ENCODE measurements around the gene CDC42BPB. TPM values are rescaled to one million over a fixed set of nuclear protein-coding genes. Genes with fewer than 3 reads are reported as not detected.

Gene CDC42BPB
- total RNA-seq, 1 donor from 2014 or later, result 50.1 TPM

GRCh38 chr14:102965282-102965681, 92.1 kb downstream of the CDC42BPB start:
- Histone ChIP-seq H3K27me3 (ENCODE audit: control insufficient read depth in 3 of 3, insufficient read depth in 3 of 3, low read length in 3 of 3) (no peaks in the 10 kb centered on the region), H3K36me3 (ENCODE audit: control insufficient read depth in 3 of 3, insufficient read depth in 3 of 3, low read length in 3 of 3) (peaks cover 69 to 83% (median 72%) of the 10 kb centered on the region in 3 donors), H3K9ac (ENCODE audit: low read depth in 1 of 3, low read length in 3 of 3) (no peak overlapping the region), H3K4me3 (ENCODE audit: low read length in 3 of 3) (no peak overlapping the region), H3K4me1 (ENCODE audit: control insufficient read depth in 3 of 3, insufficient read depth in 3 of 3, low read length in 3 of 3) (peaks cover 21 to 31% (median 24%) of the 10 kb centered on the region in 3 donors), H3K27ac (ENCODE audit: low read depth, low read length) (no peak overlapping the region), H3K9me3 (ENCODE audit: control insufficient read depth in 3 of 3, low read length in 3 of 3) (no peaks in the 10 kb centered on the region)

- Histone ChIP-seq H3K4me1 (ENCODE audit: control insufficient read depth in 3 of 3, insufficient read depth in 3 of 3, low read length in 3 of 3) (peaks cover 17 to 24% (median 19%) of the 10 kb centered on the region in 3 donors), H3K36me3 (ENCODE audit: control insufficient read depth in 3 of 3, insufficient read depth in 3 of 3, low read length in 3 of 3) (peaks cover 66 to 80% (median 69%) of the 10 kb centered on the region in 3 donors), H3K9ac (ENCODE audit: low read depth in 1 of 3, low read length in 3 of 3) (no peak overlapping the region), H3K27me3 (ENCODE audit: control insufficient read depth in 3 of 3, insufficient read depth in 3 of 3, low read length in 3 of 3) (no peaks in the 10 kb centered on the region), H3K9me3 (ENCODE audit: control insufficient read depth in 3 of 3, low read length in 3 of 3) (no peaks in the 10 kb centered on the region), H3K4me3 (ENCODE audit: low read length in 3 of 3) (no peak overlapping the region), H3K27ac (ENCODE audit: low read depth, low read length) (no peak overlapping the region)
Observed at GRCh38 chr14:102964152-102964730, 93.1 kb downstream of the CDC42BPB start.

- Histone ChIP-seq H3K4me1 (ENCODE audit: control insufficient read depth in 3 of 3, insufficient read depth in 3 of 3, low read length in 3 of 3) (peaks cover 5 to 8% (median 7%) of the 10 kb centered on the region in 3 donors), H3K27ac (ENCODE audit: low read depth, low read length) (no peak overlapping the region), H3K9ac (ENCODE audit: low read depth in 1 of 3, low read length in 3 of 3) (no peak overlapping the region), H3K9me3 (ENCODE audit: control insufficient read depth in 3 of 3, low read length in 3 of 3) (no peaks in the 10 kb centered on the region), H3K4me3 (ENCODE audit: low read length in 3 of 3) (no peak overlapping the region), H3K36me3 (ENCODE audit: control insufficient read depth in 3 of 3, insufficient read depth in 3 of 3, low read length in 3 of 3) (peaks cover 64 to 80% (median 75%) of the 10 kb centered on the region in 3 donors), H3K27me3 (ENCODE audit: control insufficient read depth in 3 of 3, insufficient read depth in 3 of 3, low read length in 3 of 3) (no peaks in the 10 kb centered on the region)
Observed at GRCh38 chr14:102962111-102962627, 95.2 kb downstream of the CDC42BPB start.

GRCh38 chr14:102958461-102958860, 98.9 kb downstream of the CDC42BPB start:
- peaks cover 59 to 69% (median 63%) of the 10 kb centered on the region in 3 donors for H3K36me3 ChIP-seq (ENCODE audit: control insufficient read depth in 3 of 3, insufficient read depth in 3 of 3, low read length in 3 of 3)
- no peaks in the 10 kb centered on the region for H3K9me3 ChIP-seq (ENCODE audit: control insufficient read depth in 3 of 3, low read length in 3 of 3)
- H3K27ac ChIP-seq (ENCODE audit: low read depth, low read length), result no peak overlapping the region
- H3K4me3 ChIP-seq (ENCODE audit: low read length in 3 of 3), result no peak overlapping the region
- no peaks in the 10 kb centered on the region for H3K27me3 ChIP-seq (ENCODE audit: control insufficient read depth in 3 of 3, insufficient read depth in 3 of 3, low read length in 3 of 3)
- no peak overlapping the region for H3K9ac ChIP-seq (ENCODE audit: low read depth in 1 of 3, low read length in 3 of 3)
- H3K4me1 ChIP-seq (ENCODE audit: control insufficient read depth in 3 of 3, insufficient read depth in 3 of 3, low read length in 3 of 3), result no peaks in the 10 kb centered on the region

- no peaks in the 10 kb centered on the region for H3K9me3 ChIP-seq (ENCODE audit: control insufficient read depth in 3 of 3, low read length in 3 of 3)
- no peak overlapping the region for H3K27ac ChIP-seq (ENCODE audit: low read depth, low read length)
- H3K27me3 ChIP-seq (ENCODE audit: control insufficient read depth in 3 of 3, insufficient read depth in 3 of 3, low read length in 3 of 3), result no peaks in the 10 kb centered on the region
- H3K4me1 ChIP-seq (ENCODE audit: control insufficient read depth in 3 of 3, insufficient read depth in 3 of 3, low read length in 3 of 3), result no peaks in the 10 kb centered on the region
- H3K4me3 ChIP-seq (ENCODE audit: low read length in 3 of 3), result no peak overlapping the region
- peaks cover 59 to 69% (median 64%) of the 10 kb centered on the region in 3 donors for H3K36me3 ChIP-seq (ENCODE audit: control insufficient read depth in 3 of 3, insufficient read depth in 3 of 3, low read length in 3 of 3)
- H3K9ac ChIP-seq (ENCODE audit: low read depth in 1 of 3, low read length in 3 of 3), result no peak overlapping the region
Observed at GRCh38 chr14:102957222-102957621, 100.1 kb downstream of the CDC42BPB start.

GRCh38 chr14:102955636-102956408, 101.5 kb downstream of the CDC42BPB start:
- H3K4me3 ChIP-seq (ENCODE audit: low read length in 3 of 3), result no peak overlapping the region
- H3K36me3 ChIP-seq (ENCODE audit: control insufficient read depth in 3 of 3, insufficient read depth in 3 of 3, low read length in 3 of 3), result peaks cover 63 to 69% (median 65%) of the 10 kb centered on the region in 3 donors
- H3K9me3 ChIP-seq (ENCODE audit: control insufficient read depth in 3 of 3, low read length in 3 of 3), result no peaks in the 10 kb centered on the region
- H3K4me1 ChIP-seq (ENCODE audit: control insufficient read depth in 3 of 3, insufficient read depth in 3 of 3, low read length in 3 of 3), result no peaks in the 10 kb centered on the region
- no peak overlapping the region for H3K27ac ChIP-seq (ENCODE audit: low read depth, low read length)
- H3K9ac ChIP-seq (ENCODE audit: low read depth in 1 of 3, low read length in 3 of 3), result no peak overlapping the region
- no peaks in the 10 kb centered on the region for H3K27me3 ChIP-seq (ENCODE audit: control insufficient read depth in 3 of 3, insufficient read depth in 3 of 3, low read length in 3 of 3)

- Histone ChIP-seq H3K4me3 (ENCODE audit: low read length in 3 of 3) (no peak overlapping the region), H3K9ac (ENCODE audit: low read depth in 1 of 3, low read length in 3 of 3) (no peak overlapping the region), H3K27me3 (ENCODE audit: control insufficient read depth in 3 of 3, insufficient read depth in 3 of 3, low read length in 3 of 3) (no peaks in the 10 kb centered on the region), H3K4me1 (ENCODE audit: control insufficient read depth in 3 of 3, insufficient read depth in 3 of 3, low read length in 3 of 3) (peaks cover 12 to 14% (median 14%) of the 10 kb centered on the region in 3 donors), H3K36me3 (ENCODE audit: control insufficient read depth in 3 of 3, insufficient read depth in 3 of 3, low read length in 3 of 3) (peaks cover 66 to 71% (median 71%) of the 10 kb centered on the region in 3 donors), H3K27ac (ENCODE audit: low read depth, low read length) (no peak overlapping the region), H3K9me3 (ENCODE audit: control insufficient read depth in 3 of 3, low read length in 3 of 3) (no peaks in the 10 kb centered on the region)
Observed at GRCh38 chr14:102954081-102954789, 103.1 kb downstream of the CDC42BPB start.

- H3K9me3 ChIP-seq (ENCODE audit: control insufficient read depth in 3 of 3, low read length in 3 of 3), result no peaks in the 10 kb centered on the region
- no peaks in the 10 kb centered on the region for H3K27me3 ChIP-seq (ENCODE audit: control insufficient read depth in 3 of 3, insufficient read depth in 3 of 3, low read length in 3 of 3)
- H3K9ac ChIP-seq (ENCODE audit: low read depth in 1 of 3, low read length in 3 of 3), result no peak overlapping the region
- no peak overlapping the region for H3K27ac ChIP-seq (ENCODE audit: low read depth, low read length)
- H3K36me3 ChIP-seq (ENCODE audit: control insufficient read depth in 3 of 3, insufficient read depth in 3 of 3, low read length in 3 of 3), result peaks cover 62 to 69% (median 64%) of the 10 kb centered on the region in 3 donors
- H3K4me3 ChIP-seq (ENCODE audit: low read length in 3 of 3), result no peak overlapping the region
- H3K4me1 ChIP-seq (ENCODE audit: control insufficient read depth in 3 of 3, insufficient read depth in 3 of 3, low read length in 3 of 3), result peaks cover 19 to 21% (median 21%) of the 10 kb centered on the region in 3 donors
Observed at GRCh38 chr14:102953100-102953499, 104.2 kb downstream of the CDC42BPB start.

- Histone ChIP-seq H3K36me3 (ENCODE audit: control insufficient read depth in 3 of 3, insufficient read depth in 3 of 3, low read length in 3 of 3) (peaks cover 58 to 63% (median 63%) of the 10 kb centered on the region in 3 donors), H3K4me1 (ENCODE audit: control insufficient read depth in 3 of 3, insufficient read depth in 3 of 3, low read length in 3 of 3) (peaks cover 21 to 24% (median 21%) of the 10 kb centered on the region in 3 donors)
Observed at GRCh38 chr14:102952276-102952675, 105.1 kb downstream of the CDC42BPB start.

More at GRCh38 chr14:102952276-102952675, 105.1 kb downstream of the CDC42BPB start:
- H3K9ac ChIP-seq (ENCODE audit: low read depth in 1 of 3, low read length in 3 of 3), result no peak overlapping the region
- H3K27me3 ChIP-seq (ENCODE audit: control insufficient read depth in 3 of 3, insufficient read depth in 3 of 3, low read length in 3 of 3), result no peaks in the 10 kb centered on the region
- no peak overlapping the region for H3K4me3 ChIP-seq (ENCODE audit: low read length in 3 of 3)
- no peaks in the 10 kb centered on the region for H3K9me3 ChIP-seq (ENCODE audit: control insufficient read depth in 3 of 3, low read length in 3 of 3)
- H3K27ac ChIP-seq (ENCODE audit: low read depth, low read length), result no peak overlapping the region
